DMS 273 (cell line): ENCODE results near the gene CLDN12.
A peak's percentile ranks its signal among the peaks of the same experiment; 100 is the strongest.
"Not testable (repeated sequence)": the region's sequence is repeated elsewhere in the genome, so short reads cannot be mapped to it uniquely, and the experiment has no call there.

Source experiments
- DNase-seq: peaks from one replicate; lab custom pipeline; 2025; ENCODE audit not compliant: unreplicated experiment; lab: John Stamatoyannopoulos, UW

Gene CLDN12

DNA sequence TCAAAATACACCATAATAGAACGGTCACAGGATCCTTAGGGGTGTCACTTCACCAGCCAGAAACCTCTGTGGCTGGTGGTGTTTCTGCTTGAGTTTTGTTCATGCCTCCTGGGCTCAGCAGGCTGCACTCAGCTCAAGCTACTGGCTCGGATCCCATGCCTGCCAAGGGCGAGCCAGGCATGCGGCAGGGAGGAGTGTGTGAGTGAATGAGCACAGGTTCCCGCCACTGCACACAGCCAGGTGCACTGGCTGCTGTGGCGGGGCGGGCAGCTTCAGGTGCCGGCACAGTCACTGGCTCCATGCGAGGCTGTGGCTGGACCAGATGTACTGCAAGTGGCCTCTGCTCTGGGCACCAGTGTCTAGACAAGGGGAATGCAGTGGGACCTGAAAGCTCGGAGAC is 29.5 kb downstream of the CLDN12 start:
- no peak for DNase-seq

DNA sequence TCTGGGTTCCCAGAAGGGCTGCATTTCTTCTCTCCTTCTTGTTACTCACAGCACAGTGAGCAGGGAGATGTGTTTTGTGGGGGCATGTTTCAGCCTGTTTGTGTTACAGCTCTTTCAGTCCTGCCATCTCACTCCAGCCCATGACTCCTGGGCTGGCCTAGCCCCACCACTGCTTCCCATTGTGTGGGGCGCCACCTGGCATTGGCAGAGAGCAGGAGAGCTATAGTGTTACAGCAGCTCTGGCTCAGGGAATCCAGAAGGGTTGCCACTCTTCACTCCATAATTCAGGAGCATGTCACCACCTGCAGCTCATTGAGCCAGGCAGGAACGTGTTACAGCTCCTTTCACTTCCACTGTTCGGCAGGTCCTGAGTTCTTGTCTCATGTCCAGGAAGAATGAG is 30.0 kb downstream of the CLDN12 start:
- DNase-seq = peak; percentile 11

GRCh38 chr7:90445633-90446032 is 42.4 kb downstream of the CLDN12 start:
- no peak for DNase-seq

DNA sequence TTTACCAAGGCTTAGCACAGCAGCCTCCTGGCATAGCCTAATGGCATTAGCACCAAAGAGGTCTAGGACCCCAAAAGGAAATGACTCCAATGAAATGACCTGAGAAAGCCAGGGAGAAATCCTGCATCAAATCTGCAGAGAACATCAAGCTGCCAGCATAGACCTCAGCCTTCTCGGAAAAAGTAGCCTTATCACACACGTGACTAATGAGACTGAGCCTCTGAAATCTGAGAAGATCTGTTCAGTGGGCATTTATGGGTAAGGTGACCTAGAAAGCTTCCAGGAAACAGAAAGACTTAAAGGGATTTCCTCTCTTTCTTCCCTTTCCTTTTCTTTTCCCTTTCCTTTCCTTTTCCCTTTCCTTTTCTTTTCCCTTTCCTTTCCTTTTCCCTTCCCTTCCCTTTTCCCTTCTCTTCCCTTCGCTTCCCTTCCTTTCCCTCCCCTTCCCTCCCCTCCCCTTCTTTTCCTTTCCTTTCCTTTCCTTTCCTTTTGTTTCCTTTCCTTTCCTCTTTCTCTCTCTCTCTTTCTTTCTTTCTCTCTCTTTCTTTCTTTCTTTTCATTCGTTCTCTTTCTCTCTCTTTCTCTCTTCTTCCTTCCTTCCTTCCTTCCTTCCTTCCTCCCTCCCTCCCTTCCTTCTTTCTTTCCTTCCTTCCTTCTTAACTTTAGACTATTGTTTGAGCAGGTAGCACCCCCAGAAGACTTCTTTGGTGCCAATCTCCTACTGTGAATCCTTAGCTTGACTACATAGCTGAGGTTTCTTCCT is 43.1 kb downstream of the CLDN12 start:
- DNase-seq = no peak

- DNase-seq = peak; percentile 91
Measured at GRCh38 chr7:90453259-90453891, 50.1 kb downstream of the CLDN12 start.

- no peak for DNase-seq
Measured at GRCh38 chr7:90453931-90454330, 50.7 kb downstream of the CLDN12 start.

DNA sequence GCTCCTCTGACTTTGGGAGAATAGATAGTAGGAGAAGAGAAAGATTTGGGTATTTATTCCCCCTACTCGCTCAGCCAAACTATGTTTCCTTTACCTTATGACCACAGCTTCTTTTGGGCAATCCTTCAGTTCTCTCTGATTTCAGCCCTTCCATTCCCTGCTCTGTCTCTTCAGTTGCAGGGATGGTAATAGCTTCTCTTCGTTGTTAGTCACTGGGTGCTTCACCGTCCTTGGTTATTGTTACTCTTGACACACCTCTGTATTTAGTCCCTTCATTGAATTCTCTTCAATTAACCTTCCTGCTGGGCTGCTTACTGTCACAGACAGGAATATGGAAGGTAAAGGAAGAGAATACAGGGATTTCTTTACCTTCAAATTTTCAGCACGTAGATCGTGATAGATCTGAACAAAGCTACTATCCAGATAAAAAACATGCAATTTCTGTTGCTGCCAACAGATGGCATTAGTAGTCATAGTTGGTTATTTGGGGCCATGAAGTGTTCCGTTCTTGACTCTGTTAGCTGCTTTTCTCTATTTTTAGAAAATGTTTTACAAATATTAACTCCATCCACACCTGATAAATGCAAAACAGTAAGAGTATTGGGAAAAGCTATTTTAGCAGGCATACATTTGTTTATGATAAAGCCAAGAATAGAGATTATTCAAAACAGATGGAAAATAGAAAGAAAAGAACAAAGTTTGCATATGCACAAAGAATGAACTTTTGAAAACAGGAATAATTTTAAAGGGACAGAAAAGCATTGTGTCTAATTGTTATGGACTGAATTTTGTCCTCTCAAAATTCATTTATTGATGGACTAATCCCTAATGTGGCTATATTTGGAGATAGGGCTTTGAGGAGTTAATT is 52.1 kb downstream of the CLDN12 start:
- DNase-seq = peak; percentile 82

GRCh38 chr7:90458104-90458503 is 54.8 kb downstream of the CLDN12 start:
- DNase-seq = peak; percentile 18

GRCh38 chr7:90459888-90460287 is 56.6 kb downstream of the CLDN12 start:
- no peak for DNase-seq

- DNase-seq = no peak
Measured at GRCh38 chr7:90461219-90461618, 58.0 kb downstream of the CLDN12 start.

GRCh38 chr7:90463151-90463628 is 59.9 kb downstream of the CLDN12 start:
- not testable (repeated sequence) for DNase-seq
